GM18502 (cell line): ENCODE data around the gene HOXC10.

ENCODE experiments used
- ATAC-seq: cut with Tn5 transposase; IDR thresholded peaks from one replicate; pipeline ENCODE4 v1.9.1; 2021; ENCODE audit warnings: mild to moderate bottlenecking; ENCODE audit not compliant: unreplicated experiment, poor library complexity

Gene HOXC10

GRCh38 chr12:54011665-54012532 lies 27.0 kb downstream of the HOXC10 start:
- no peak for ATAC-seq

- no peak for ATAC-seq
Observed at GRCh38 chr12:54012631-54013409, 27.9 kb downstream of the HOXC10 start.

GRCh38 chr12:54014377-54015017 lies 29.6 kb downstream of the HOXC10 start:
- no peak for ATAC-seq

GRCh38 chr12:54015018-54015931 lies 30.3 kb downstream of the HOXC10 start:
- no peak for ATAC-seq

- no peak for ATAC-seq
Observed at GRCh38 chr12:54016051-54016450, 31.1 kb downstream of the HOXC10 start.

GRCh38 chr12:54016478-54016964 lies 31.6 kb downstream of the HOXC10 start:
- ATAC-seq = no peak

GRCh38 chr12:54017027-54017788 lies 32.3 kb downstream of the HOXC10 start:
- ATAC-seq = peak; percentile 35

- ATAC-seq = peak; percentile 73
Observed at GRCh38 chr12:54017878-54018467, 33.0 kb downstream of the HOXC10 start.

- ATAC-seq = no peak
Observed at GRCh38 chr12:54018468-54018984, 33.6 kb downstream of the HOXC10 start.

GRCh38 chr12:54019091-54019811 lies 34.3 kb downstream of the HOXC10 start:
- ATAC-seq = no peak

- ATAC-seq = no peak
Observed at GRCh38 chr12:54019924-54020590, 35.1 kb downstream of the HOXC10 start.

- ATAC-seq = no peak
Observed at GRCh38 chr12:54020591-54021405, 35.9 kb downstream of the HOXC10 start.

GRCh38 chr12:54021432-54022013 lies 36.6 kb downstream of the HOXC10 start:
- ATAC-seq = no peak

GRCh38 chr12:54022960-54023884 lies 38.3 kb downstream of the HOXC10 start:
- no peak for ATAC-seq

GRCh38 chr12:54024127-54024526 lies 39.2 kb downstream of the HOXC10 start:
- ATAC-seq = no peak
